HG03108 (cell line): ENCODE data around the gene CNTNAP4.

Experiments
- ATAC-seq: cut with Tn5 transposase; IDR thresholded peaks from one replicate; pipeline ENCODE4 v1.9.1; 2021; ENCODE audit warnings: moderate library complexity; ENCODE audit not compliant: unreplicated experiment

The CNTNAP4 gene

DNA sequence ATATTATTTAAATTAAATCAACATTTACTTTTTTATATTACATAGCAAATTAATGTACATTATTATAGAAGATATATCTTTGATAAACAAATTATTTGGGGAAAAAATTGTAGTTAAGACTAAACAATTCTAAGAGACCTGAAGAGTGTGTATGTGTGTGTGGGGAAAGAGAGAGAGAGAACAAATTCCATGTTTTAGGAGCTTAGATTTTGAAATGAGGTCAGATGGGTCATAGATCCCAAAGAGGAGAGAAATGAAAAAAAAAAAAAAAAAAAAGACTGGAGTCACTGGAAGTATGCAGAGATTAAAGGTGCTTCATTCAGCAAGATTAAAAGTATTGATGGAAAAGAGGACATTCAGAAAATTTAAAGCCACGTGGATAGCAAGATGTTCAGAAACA is 206.8 kb downstream of the CNTNAP4 start:
- no peak for ATAC-seq

DNA sequence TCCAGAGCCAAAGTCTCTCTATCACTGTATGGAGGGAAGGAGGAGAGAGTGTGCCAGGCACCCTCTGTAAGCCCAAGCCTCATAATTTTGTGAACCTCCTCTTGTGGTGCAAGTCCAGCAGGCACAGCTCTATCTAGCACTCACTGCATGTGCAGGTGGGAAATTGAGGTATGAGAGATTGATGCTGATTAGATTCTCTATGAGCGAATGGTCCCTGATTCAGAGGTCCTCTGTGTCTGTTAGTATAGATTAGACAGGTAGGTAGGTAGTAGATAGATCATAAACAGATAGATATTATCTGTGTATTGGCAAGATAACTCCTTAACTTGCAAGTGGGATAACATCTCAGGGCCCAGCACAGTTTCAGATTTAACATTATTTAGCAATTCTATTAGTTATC is 209.5 kb downstream of the CNTNAP4 start:
- no peak for ATAC-seq

DNA sequence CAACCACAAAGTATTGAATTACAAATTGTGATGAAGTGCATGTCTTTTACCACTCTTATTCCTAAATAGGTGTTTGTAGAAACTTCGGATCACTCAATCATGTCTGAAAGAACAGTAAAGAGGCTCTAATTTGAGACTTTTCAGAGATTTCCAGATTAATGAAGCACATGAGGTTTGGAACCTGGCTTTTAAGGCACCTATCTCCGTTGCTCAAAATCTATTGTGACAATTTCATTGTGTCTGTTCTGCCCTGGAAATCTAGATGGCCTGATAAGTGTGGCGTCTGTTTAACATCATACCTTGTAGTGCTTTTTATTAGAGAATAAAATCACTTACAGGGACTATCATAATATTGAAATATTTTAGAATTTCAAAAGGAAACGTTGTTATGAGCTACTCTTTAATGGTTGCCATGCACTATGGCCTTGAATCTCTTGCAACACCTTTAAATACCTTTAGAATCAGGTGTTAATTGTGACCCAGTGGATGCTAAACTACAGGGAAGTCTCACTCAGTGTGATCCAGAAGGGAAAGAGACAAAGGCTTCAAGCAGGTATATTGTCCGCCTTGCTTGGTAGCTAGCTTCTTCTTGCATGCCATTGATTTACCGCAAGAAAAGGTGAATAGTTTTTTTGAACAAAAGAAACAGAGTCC is 210.3 kb downstream of the CNTNAP4 start:
- no peak for ATAC-seq

DNA sequence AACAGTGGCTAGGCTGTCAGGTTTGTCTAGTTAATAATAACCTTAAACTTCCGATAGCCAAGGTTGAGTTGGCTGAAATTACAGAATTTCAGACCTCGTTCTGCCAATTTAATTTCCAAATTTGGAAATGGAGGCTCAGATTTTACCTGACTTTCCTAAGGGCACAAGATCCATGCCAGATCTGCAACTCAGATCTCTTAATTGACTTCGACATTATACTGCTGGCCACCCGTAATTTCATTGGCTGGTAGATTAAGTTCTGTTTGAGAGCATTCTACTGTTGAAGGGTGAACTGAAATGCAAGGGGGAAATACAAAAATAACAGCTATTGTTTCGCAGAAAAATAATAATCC is 210.8 kb downstream of the CNTNAP4 start:
- no peak for ATAC-seq

DNA sequence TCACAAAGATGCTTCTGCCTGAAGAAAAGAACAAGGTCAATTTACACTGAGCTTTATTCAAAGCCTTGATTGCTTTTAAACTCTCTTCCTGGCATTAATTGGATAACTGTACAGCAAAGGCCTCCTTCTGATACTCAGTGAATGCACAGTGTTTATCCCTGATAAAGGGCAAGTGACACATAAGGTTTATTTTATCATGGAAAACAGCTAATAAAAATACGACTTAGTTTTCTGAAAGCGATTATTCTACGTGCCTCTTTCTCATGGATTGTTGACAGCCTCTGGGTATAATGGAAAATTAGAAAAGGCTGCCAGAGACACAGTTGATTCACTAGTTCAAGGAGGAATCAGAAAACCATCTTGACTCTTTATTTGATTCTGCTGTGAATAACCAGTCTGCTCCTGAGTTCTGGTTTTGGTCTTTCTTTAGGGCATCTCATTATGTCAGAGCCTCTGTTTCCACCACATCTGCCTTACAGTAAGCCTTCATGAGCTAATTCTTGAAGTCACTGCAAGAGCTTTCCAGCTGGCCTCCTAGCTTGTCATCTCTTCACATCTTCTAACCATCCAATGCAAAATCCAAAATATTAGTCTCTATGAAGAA is 212.9 kb downstream of the CNTNAP4 start:
- no peak for ATAC-seq

DNA sequence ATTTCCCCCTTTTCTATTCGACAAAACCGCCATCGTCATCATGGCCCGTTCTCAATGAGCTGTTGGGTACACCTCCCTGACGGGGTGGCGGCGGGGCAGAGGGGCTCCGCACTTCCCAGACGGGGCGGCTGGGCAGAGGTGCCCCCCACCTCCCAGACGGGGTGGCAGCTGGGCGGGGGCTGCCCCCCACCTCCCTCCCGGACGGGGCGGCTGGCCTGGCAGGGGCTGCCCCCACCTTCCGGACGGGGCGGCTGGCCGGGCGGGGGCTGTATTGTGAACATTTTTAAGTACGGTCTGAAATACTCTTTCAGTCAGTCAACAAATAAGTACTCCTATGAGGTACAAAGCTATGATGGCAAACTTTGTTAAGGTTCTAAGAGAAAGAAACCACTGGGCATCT is 222.8 kb downstream of the CNTNAP4 start:
- ATAC-seq: no peak

DNA sequence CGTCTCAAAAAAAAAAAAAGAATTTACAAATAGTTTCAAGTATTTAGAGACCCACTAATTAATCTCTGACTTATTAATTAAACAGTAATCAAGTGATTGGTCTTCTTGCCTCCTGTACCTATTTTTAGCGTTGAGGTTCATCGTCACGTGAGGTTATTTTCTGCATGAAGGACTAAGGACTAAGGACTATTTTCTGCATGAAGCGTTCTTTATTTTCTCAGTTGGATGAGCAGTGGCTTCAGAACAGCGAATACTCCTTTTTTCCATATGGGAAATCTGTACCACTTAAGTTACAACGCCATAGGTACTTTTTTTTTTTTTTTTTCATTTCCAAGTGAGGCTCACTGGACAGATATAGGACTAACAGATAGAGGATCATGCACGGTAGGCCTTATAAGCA is 224.9 kb downstream of the CNTNAP4 start:
- no peak for ATAC-seq

DNA sequence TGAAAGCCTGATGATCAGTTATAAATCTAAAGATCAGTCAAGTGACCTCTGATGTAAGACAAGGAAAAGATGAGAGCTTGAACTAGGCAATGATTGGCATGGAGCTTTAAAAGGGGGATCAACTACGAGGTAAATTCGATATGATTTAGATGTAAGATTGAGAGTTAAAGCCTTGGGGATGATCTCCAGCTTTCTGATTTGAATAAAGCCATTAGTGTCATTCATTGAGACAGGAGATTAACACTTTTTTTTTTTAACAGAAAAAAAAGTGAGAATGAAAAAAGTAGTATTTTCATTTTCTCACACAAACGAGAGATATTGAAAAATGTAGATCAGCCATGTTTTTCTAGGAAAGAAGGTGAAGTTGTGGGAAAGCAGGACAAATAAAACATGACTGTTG is 225.4 kb downstream of the CNTNAP4 start:
- no peak for ATAC-seq

DNA sequence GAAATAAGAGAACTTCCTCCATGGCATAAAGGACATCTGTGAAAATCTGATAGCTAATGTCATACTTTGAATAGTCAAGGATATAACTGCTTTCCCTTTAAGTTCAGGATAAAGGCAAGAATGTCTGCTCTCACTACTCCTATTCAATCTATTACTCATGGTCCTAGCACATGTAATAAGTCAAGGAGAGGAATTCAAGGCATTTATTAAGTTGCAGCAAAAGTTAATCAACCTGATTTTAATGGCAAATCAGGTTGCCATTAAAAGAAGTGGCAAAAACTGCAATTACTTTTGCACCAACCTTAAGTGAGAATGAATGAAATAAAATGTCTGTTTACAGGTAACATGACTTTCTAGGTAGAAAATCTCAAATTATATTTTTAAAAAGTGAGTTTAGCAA is 225.9 kb downstream of the CNTNAP4 start:
- no peak for ATAC-seq

DNA sequence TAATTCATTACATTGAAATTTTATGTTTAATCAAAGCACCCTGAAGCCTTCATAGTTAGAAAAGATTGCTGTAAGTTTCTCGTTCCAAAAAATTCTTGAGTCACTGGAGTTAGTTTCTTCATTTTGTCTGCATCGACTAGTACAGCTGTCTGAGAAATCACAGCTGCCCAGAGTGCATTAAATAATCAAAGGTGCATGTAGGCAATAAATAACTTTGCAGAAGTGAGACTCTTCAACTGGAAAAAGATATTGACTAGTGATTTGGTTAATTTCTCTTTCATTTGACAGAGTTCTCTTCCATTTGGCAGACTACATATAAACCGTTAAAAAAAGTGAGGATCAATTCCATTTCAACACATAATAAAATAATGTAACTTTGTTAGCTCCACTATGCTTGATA is 234.0 kb downstream of the CNTNAP4 start:
- no peak for ATAC-seq

DNA sequence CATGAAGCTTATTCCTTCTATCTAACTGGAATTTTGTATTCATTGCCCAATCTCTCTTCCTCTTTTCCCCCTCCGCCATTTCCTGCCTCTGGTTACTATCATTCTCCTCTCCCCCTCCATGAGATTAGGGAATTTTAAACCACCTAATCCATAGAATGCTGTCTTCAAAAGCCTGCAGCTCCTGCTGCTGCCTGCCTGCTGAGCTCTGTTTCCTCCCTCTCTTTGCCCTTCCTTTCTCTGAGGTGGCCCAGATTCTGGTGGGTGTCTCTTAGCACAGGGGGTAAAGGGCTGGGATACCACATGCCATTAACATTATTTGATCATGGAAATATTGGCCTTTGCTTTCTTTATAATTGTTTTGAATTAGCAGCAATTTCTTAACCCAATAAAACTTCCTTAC is 241.6 kb downstream of the CNTNAP4 start:
- ATAC-seq: no peak

DNA sequence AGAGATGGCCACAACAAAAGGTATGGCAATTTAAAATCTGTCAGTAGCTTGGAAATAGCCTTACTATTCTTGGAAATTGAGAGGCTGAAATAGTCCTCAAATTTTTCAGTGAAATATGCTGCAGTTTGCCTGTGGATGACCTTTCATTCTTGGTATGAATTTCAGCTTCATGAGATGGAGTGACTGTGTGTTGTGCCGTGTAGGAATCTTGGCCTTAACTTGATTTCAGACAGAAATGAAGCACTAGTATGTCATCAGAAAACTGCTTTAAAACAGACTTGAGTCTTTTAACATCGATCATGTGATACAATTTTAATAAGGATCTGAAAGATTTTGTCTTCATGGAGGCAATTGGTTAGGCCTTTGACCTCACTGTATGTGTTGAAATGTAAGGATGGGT is 247.2 kb downstream of the CNTNAP4 start:
- no peak for ATAC-seq

DNA sequence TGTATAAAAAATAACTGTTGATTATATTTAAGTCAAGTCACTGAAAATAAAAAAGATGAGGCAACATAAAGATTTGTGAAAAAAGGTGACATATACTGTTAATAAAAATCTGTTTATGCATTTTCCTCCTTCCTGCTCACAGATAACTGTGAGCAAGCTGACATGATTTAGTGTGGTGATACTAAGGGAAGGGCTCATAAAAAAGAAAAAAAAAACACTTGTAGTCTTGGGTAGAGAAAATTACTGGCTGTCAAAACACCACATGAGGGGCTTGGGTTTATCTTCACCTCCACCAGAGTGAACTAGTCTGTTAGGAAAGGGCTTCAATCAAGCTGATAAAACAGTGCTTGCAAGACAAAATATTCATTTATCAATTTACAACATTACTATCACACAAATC is 247.6 kb downstream of the CNTNAP4 start:
- no peak for ATAC-seq

DNA sequence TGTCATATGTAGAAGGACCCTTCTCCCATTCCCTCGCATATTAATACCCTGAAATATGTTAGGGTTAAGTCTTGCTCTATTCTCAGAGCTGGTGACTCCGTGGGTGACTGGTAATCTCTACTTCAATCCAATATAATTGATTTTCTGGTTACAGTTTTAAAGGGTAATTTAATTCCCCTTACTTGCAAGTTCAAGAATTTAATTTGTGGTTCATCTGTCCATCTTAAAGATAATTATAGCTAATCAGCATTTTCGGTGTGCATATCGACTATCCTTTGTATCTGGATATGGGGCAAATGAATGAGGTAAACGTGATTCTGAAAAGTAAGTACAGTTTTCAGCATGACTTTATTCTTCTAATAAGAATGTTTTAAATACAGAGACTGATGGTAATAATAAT is 250.0 kb downstream of the CNTNAP4 start:
- ATAC-seq: no peak

DNA sequence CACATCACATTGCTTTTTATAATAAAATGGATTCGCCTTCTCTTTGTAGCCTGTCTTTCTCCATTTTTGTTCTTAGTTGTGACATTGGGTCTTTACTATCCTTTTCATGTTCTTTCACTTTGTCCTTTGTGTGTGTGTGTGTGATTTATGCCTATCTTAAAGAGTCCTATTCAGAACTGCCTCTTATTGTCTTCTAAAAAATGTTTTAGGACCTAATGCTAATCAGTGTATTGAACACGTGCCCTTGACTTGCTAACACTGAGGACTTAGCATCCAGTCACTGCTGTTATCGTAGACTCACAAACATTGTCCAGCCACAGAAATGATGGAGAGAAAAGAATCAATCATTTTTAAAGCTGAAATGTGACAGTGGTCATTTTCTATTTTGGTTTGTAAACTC is 251.9 kb downstream of the CNTNAP4 start:
- ATAC-seq: no peak

DNA sequence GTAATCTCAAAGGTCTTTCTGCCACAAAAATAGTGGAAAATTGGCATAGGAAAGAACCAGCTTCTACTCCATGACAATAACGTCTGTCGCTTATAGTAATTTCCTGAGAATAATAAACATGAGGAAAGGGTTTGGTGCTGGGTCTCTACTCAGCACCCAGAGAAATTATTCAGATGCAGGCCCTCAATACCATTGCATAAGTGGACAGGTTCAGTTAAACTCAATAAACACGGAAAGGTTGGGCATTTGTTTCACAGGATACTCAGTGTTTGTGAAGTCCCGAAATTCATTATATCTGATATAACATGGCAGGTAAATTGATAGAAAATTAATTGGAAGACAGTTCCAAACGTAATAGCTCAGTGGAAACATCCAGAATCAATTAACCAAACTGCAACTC is 254.0 kb downstream of the CNTNAP4 start:
- no peak for ATAC-seq

DNA sequence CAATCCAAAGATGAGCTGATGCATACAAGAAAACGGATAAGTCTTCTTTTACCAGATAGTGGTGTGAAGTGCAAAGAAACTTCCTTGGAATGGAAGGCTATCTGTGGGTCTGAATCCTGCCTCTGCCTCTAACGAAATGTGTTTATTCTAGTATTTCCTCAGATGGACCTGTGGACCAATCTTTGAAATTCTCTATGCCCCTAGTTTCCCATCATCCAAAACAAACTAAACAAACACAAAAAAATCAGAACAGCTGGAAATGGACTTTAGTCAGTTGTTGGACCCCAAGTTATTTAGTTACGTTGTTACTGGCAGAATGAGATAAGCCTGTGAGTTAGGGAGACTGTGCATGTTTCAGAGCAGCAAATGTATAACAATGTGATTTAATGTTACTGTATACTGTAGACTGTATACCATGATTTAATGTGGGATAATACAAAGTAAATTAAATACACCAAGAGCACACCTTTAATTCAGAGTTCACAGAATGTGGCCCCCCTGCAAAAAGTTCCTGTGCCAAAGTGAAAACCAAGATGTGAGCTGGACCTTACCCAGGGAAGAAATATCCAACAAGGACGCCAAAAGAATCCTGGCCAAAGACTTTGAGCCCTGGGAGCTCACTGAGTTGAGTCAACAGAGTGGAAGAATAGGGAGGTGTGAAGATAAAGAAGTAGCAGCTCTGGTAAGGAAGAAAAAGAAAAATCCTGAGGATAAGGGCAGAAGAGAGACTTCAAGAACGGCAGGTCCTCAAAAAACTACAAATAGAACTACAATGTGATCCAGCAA is 255.2 kb downstream of the CNTNAP4 start:
- no peak for ATAC-seq

DNA sequence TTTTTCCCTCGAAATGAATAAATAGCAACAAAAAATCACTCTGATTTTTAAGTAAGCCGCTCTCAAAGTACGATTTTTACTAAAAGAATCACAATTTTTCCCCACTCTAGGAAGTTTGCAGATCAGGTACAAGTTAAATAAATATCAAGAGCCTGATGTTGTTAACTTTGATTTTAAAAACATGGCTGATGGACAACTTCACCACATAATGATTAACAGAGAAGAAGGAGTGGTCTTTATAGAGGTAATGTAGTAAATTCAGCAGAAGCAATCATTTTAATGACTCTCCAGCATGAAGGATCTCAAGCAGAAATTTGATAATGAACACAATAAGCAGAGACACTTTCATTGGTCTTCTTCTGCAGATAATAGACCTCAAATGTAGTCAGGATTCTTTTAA is 262.4 kb downstream of the CNTNAP4 start:
- ATAC-seq: no peak

DNA sequence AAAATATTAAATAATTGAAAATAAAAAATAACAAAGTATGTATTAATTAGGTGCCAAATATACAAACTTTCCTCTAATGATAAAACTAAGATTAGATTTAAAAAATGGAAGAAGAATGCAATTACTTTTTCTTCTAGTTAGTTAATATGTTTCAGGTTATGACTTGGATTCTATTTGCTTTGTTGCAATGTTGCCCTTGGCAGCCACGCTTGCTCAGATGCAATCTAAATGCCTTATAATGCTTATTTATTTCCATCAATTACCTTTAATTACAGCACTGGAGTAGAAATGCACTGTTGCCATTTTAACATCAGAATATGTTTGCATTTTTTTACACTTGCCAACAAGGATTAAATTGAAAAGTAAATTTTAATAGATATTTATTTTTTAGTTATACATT is 263.9 kb downstream of the CNTNAP4 start:
- ATAC-seq: no peak

DNA sequence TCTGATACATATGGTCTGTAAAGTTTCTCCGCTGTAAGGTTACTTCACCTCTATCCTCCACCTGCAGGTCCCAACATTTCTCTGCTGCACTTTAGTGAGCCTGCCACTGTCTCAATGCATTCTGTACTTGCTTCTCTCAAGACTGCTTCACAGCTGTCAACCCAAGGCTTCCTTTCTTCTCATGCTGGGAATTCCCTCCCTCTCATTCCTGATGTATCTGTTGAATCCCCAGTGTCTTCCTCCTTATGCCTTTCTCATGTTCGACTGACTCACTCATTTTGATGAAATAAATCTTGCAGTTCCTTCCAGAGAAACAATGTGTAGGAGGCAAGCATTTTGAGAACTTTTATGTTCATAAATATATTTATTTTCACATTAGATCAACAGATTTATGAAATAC is 288.3 kb downstream of the CNTNAP4 start:
- ATAC-seq: no peak

DNA sequence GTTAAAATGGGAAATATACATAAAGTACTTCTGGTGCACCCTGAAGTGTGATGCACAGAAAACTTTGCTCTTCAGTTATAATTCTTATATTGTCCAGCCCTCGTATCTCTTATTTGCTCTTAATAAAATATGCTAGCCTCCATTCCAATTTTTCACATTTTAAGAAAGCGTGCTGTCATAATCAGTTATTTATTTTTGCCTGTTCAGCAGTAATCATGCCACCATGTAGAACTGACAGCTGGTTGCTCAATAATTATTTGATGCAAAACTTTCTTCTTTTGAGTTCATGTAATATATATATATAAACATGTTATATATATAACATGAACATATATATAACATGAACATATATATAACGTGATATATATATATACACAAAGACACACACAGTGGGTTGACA is 294.6 kb downstream of the CNTNAP4 start:
- no peak for ATAC-seq

DNA sequence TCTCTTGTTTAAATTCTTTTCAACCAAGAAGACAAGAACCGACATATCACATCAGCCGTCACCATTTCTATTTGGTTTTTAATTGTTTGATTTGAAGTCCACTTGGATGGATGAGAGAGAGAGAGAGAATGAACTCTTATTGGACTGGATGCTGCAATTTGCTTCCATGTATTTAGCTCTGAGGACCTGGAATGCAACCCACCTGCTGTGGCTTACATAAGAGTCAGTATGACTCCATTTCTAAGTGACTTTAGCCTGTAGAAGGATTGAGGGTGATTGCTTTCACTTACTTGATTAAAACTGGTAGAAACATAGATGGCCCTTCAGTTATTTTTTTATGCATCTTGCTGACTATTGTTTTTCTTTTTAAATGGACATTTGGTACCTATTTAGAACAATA is 296.1 kb downstream of the CNTNAP4 start:
- ATAC-seq: no peak

DNA sequence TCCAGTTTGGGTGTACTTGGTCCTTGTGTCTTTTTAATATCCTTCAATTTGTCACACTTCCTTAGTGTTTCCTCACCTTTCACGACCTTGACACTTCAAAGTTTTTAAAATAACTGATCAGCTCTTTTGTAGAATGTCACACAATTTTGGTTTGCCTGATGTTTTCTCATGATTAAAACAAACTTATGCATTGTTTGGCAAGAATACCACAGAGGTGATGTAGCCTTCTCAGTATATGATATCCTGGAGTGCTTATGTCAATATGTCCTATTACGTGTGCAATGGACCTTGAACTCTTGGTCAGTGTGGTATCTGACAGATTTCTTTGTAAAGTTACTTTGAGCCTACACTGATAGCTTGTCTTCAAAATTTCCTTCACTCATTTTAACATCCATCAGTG is 297.4 kb downstream of the CNTNAP4 start:
- no peak for ATAC-seq
